OCI-LY7 (cell line): ENCODE measurements around the gene ASIC2.

Source experiments
- EZH2phosphoT487 ChIP-seq: fragments of 200-600 bp; sonication (generic); IDR thresholded peaks from 2 replicates; pipeline ENCODE4 v1.6.1; 2018; ENCODE audit warnings: low read depth, borderline replicate concordance, mild to moderate bottlenecking, mixed run types, antibody characterized with exemption, low read length, moderate library complexity, mixed read lengths
- TF ChIP-seq, protein P1 (sequence below): fragments of 200-600 bp; sonication (generic); conservative IDR thresholded peaks from 2 replicates; pipeline ENCODE4 v1.5.1; 2014; ENCODE audit warnings: mild to moderate bottlenecking, antibody characterized with exemption, low read length, moderate library complexity, mixed read lengths

DNA sequence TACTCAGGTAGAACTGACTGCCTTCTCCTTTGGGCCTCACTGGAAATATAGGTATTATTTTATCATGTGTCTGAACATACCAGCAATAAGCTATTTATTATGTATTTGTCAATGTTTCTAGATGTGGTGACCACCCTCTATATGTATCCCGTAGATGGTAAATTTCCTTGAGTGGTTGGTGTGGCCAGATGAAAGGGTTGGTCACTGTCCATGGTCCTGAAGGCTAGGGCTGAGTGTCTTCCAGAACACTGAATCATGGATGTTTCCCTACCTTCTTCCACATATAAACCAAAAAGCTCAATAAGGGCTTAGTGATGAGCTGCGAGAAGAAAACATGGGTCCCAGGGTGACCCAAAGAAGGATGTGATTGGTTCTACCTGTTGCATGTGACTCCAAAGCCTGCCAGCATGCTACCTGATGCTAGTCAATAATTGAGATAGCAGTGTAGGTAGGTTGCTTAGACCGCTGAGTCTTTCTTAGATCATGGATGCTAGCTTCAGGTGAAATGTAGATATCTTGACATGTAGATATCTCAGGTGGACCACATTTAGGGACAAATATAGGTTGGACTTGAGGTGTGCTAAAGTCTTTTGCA lies 150.3 kb downstream of the ASIC2 start:
- TF ChIP-seq, protein P1, sequence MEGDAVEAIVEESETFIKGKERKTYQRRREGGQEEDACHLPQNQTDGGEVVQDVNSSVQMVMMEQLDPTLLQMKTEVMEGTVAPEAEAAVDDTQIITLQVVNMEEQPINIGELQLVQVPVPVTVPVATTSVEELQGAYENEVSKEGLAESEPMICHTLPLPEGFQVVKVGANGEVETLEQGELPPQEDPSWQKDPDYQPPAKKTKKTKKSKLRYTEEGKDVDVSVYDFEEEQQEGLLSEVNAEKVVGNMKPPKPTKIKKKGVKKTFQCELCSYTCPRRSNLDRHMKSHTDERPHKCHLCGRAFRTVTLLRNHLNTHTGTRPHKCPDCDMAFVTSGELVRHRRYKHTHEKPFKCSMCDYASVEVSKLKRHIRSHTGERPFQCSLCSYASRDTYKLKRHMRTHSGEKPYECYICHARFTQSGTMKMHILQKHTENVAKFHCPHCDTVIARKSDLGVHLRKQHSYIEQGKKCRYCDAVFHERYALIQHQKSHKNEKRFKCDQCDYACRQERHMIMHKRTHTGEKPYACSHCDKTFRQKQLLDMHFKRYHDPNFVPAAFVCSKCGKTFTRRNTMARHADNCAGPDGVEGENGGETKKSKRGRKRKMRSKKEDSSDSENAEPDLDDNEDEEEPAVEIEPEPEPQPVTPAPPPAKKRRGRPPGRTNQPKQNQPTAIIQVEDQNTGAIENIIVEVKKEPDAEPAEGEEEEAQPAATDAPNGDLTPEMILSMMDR = no peak
- TF ChIP-seq EZH2phosphoT487 = no peak
